ENCODE data around the gene NCSTN. TPM values are rescaled to one million over a fixed set of nuclear protein-coding genes. Genes with fewer than 3 reads are reported as not detected.

Gene NCSTN
- total RNA-seq, 6 donors from 2014 or later: 55.9 to 116 (median 70.8) TPM

DNA sequence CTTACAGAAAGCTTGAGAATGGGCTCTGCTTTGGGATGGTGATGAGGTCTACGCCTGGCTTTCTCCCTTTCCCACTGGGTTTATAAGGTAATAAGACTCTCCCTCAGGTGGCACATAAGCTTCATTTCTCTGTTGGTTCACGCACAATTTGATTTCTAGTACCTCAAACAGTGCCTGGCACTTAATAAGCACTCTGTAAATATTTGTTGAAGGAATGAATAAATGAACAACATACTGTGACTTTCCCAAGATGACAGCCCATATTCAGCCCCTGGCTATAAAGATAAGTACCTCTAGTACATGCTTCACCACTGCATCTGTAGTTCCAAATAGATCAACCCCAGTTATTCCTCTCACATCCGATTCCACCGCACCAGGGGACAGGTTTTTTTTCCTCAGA is 17.9 kb upstream of the NCSTN start:
- no peak for ATAC-seq (ENCODE audit: low FRiP score in 2 of 2)
- DNase-seq: no peak
- Histone ChIP-seq H3K36me3 (peaks cover 37 to 95% (median 61%) of the 10 kb centered on the region in 4 donors), H3K4me1 (no peaks in the 10 kb centered on the region), H3K4me3 (no peak overlapping the region), H3K27me3 (no peaks in the 10 kb centered on the region), H3K27ac (no peak overlapping the region), H3K9me3 (no peaks in the 10 kb centered on the region)
- TF ChIP-seq POLR2AphosphoS5 (IDR thresholded peaks at IDR 0.05) (no peak), POLR2A (IDR thresholded peaks at IDR 0.05) (no peak), EP300 (IDR thresholded peaks at IDR 0.05) (no peak)
- TF ChIP-seq, protein P1, sequence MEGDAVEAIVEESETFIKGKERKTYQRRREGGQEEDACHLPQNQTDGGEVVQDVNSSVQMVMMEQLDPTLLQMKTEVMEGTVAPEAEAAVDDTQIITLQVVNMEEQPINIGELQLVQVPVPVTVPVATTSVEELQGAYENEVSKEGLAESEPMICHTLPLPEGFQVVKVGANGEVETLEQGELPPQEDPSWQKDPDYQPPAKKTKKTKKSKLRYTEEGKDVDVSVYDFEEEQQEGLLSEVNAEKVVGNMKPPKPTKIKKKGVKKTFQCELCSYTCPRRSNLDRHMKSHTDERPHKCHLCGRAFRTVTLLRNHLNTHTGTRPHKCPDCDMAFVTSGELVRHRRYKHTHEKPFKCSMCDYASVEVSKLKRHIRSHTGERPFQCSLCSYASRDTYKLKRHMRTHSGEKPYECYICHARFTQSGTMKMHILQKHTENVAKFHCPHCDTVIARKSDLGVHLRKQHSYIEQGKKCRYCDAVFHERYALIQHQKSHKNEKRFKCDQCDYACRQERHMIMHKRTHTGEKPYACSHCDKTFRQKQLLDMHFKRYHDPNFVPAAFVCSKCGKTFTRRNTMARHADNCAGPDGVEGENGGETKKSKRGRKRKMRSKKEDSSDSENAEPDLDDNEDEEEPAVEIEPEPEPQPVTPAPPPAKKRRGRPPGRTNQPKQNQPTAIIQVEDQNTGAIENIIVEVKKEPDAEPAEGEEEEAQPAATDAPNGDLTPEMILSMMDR (IDR thresholded peaks at IDR 0.05): no peak
- WGBS, 2 donors: 85 to 89% methylated on average over 4 of the region's 4 CpGs

GRCh38 chr1:160326418-160326817 is 16.8 kb upstream of the NCSTN start:
- Histone ChIP-seq H3K9me3 (no peaks in the 10 kb centered on the region), H3K27me3 (no peaks in the 10 kb centered on the region), H3K27ac (no peak overlapping the region), H3K4me3 (no peak overlapping the region), H3K4me1 (no peaks in the 10 kb centered on the region), H3K36me3 (peaks cover 48 to 100% (median 71%) of the 10 kb centered on the region in 4 donors)
- TF ChIP-seq POLR2A (IDR thresholded peaks at IDR 0.05) (no peak), EP300 (IDR thresholded peaks at IDR 0.05) (no peak), POLR2AphosphoS5 (IDR thresholded peaks at IDR 0.05) (no peak)
- TF ChIP-seq, protein P1 (IDR thresholded peaks at IDR 0.05): no peak
- DNase-seq: no peak
- ATAC-seq (ENCODE audit: low FRiP score in 2 of 2): no peak
- WGBS, 2 donors: 90 to 93% methylated on average over 5 of the region's 5 CpGs

DNA sequence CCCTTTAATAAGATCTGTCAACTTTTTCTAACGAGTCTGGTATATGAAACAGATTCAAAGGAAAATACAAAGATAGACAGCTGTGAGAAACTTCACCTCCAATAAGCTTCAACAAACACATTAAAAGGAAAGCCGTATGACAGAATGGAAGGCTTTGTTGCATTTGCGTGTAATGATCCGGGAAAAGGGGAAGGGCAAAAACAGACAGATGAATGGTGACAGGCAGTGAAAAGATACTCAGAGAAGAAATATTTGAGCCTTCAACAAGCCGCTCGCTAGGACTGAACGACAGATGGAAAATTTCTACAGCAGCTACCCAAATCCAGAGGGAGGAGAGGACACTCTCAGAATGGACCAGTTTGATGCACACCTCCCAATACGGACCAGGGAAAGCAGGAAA is 15.0 kb upstream of the NCSTN start:
- ATAC-seq (ENCODE audit: low FRiP score in 2 of 2) (no peak), DNase-seq (no peak)
- no peaks in the 10 kb centered on the region for H3K9me3 ChIP-seq
- H3K27ac ChIP-seq: no peak overlapping the region
- H3K27me3 ChIP-seq: no peaks in the 10 kb centered on the region
- no peak overlapping the region for H3K4me3 ChIP-seq
- H3K4me1 ChIP-seq: no peaks in the 10 kb centered on the region
- no peak for TF ChIP-seq POLR2A (IDR thresholded peaks at IDR 0.05)
- no peak for TF ChIP-seq EP300 (IDR thresholded peaks at IDR 0.05)
- no peak for TF ChIP-seq POLR2AphosphoS5 (IDR thresholded peaks at IDR 0.05)
- TF ChIP-seq, protein P1 (IDR thresholded peaks at IDR 0.05): no peak
- WGBS, 2 donors: 80 to 81% methylated on average over 8 of the region's 8 CpGs
- peaks cover 60 to 100% (median 77%) of the 10 kb centered on the region in 4 donors for H3K36me3 ChIP-seq

- ATAC-seq (ENCODE audit: low FRiP score in 2 of 2): no peak
- no peak for DNase-seq
- TF ChIP-seq POLR2AphosphoS5 (IDR thresholded peaks at IDR 0.05) (no peak), POLR2A (IDR thresholded peaks at IDR 0.05) (no peak), EP300 (IDR thresholded peaks at IDR 0.05) (no peak)
- TF ChIP-seq, protein P1 (IDR thresholded peaks at IDR 0.05): no peak
- Histone ChIP-seq H3K4me1 (no peaks in the 10 kb centered on the region), H3K27ac (no peak overlapping the region), H3K4me3 (no peak overlapping the region), H3K27me3 (no peaks in the 10 kb centered on the region), H3K9me3 (no peaks in the 10 kb centered on the region), H3K36me3 (peaks cover 62 to 100% (median 86%) of the 10 kb centered on the region in 4 donors)
Observed at GRCh38 chr1:160330119-160330518, 13.1 kb upstream of the NCSTN start.

- TF ChIP-seq POLR2A (IDR thresholded peaks at IDR 0.05): no peak
- TF ChIP-seq, protein P1 (IDR thresholded peaks at IDR 0.05): no peak
- TF ChIP-seq EP300 (IDR thresholded peaks at IDR 0.05): no peak
- TF ChIP-seq POLR2AphosphoS5 (IDR thresholded peaks at IDR 0.05): no peak
- Histone ChIP-seq H3K4me1 (peaks cover 0 to under 1% (median 0%) of the 10 kb centered on the region in 4 donors), H3K9me3 (no peaks in the 10 kb centered on the region), H3K4me3 (no peak overlapping the region), H3K36me3 (peaks cover 53 to 100% (median 76%) of the 10 kb centered on the region in 4 donors), H3K27ac (no peak overlapping the region), H3K27me3 (no peaks in the 10 kb centered on the region)
- no peak for DNase-seq
- no peak for ATAC-seq (ENCODE audit: low FRiP score in 2 of 2)
Observed at GRCh38 chr1:160332516-160332915, 10.7 kb upstream of the NCSTN start.

Data from upper lobe of left lung (tissue), 6 donors.